ENCODE measurements around the gene MBOAT2. TPM values are rescaled to one million over a fixed set of nuclear protein-coding genes. Genes with fewer than 3 reads are reported as not detected.

The MBOAT2 gene
- total RNA-seq, 2 donors from 2014 or later, result 14.4 to 16.8 TPM

DNA sequence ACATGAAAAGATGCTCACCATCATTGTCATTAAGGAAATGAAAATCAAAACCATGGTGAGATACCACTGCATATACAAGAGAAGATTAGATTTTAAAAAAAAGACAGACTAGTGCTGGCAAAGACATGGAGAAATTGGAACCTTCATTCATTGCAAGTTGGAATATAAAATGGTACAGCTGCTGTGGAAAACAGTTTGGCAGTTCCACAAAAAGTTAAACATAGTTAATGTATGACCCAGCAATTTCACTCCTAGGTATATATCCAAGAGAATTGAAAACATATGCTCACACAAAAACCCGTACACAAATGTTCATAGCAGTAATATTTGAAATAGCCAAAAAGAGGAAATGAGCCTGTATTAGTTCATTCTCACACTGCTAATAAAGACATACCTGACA, 33.7 kb upstream of the MBOAT2 start:
- H3K27me3 ChIP-seq (replicated peaks; ENCODE audit: insufficient read depth), result no peaks in the 10 kb centered on the region
- no peak overlapping the region for H3K27ac ChIP-seq
- no peaks in the 10 kb centered on the region for H3K36me3 ChIP-seq
- no peak overlapping the region for H3K4me3 ChIP-seq
- H3K4me1 ChIP-seq (ENCODE audit: control insufficient read depth in 1 of 2, low read depth in 2 of 2), result no peaks in the 10 kb centered on the region
- ATAC-seq (ENCODE audit: insufficient number of reproducible peaks, low FRiP score, low read depth) (no peak), DNase-seq (ENCODE audit: low spot score) (no peak)
- TF ChIP-seq, protein P1, sequence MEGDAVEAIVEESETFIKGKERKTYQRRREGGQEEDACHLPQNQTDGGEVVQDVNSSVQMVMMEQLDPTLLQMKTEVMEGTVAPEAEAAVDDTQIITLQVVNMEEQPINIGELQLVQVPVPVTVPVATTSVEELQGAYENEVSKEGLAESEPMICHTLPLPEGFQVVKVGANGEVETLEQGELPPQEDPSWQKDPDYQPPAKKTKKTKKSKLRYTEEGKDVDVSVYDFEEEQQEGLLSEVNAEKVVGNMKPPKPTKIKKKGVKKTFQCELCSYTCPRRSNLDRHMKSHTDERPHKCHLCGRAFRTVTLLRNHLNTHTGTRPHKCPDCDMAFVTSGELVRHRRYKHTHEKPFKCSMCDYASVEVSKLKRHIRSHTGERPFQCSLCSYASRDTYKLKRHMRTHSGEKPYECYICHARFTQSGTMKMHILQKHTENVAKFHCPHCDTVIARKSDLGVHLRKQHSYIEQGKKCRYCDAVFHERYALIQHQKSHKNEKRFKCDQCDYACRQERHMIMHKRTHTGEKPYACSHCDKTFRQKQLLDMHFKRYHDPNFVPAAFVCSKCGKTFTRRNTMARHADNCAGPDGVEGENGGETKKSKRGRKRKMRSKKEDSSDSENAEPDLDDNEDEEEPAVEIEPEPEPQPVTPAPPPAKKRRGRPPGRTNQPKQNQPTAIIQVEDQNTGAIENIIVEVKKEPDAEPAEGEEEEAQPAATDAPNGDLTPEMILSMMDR (IDR thresholded peaks at IDR 0.05), result no peak
- H3K9me3 ChIP-seq, result peaks cover 5% of the 10 kb centered on the region

DNA sequence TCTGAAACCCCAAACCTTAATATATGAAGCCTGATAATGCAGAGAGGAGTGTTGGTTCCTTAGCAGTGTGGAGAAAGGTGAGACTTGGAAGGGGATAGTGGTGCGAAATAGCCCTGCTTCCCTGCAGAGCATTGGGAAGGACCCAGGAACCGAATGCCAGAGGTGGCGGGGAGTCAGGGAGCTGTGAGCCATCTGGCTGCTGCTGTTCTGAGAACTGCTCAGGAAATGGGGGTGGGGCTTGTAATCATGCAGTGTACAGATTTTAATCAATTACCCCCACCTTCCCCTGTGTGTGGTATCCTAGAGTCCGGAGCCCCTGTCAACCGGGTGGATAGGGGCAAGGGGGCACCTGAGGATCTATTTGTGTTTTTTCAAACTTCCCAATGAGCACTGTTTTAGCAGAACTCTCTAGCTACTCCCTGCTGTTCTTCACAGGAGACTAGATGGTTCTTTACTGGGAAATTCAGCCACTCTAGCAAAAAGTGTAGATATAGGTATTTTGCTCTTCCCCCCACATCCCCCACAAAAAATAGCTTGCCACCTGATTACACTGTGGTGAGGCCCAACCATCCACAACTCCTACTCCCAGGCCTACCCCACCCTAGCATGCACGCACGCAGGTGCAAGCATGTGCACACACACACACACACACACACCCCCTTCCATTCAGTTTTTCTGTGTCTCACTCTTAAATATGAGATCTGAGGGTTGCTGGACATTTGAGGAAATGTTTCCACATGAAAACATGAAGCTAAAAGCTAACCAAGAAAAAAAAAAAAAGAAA, 30.1 kb upstream of the MBOAT2 start:
- DNase-seq (ENCODE audit: low spot score), result no peak
- no peak overlapping the region for H3K4me3 ChIP-seq

DNA sequence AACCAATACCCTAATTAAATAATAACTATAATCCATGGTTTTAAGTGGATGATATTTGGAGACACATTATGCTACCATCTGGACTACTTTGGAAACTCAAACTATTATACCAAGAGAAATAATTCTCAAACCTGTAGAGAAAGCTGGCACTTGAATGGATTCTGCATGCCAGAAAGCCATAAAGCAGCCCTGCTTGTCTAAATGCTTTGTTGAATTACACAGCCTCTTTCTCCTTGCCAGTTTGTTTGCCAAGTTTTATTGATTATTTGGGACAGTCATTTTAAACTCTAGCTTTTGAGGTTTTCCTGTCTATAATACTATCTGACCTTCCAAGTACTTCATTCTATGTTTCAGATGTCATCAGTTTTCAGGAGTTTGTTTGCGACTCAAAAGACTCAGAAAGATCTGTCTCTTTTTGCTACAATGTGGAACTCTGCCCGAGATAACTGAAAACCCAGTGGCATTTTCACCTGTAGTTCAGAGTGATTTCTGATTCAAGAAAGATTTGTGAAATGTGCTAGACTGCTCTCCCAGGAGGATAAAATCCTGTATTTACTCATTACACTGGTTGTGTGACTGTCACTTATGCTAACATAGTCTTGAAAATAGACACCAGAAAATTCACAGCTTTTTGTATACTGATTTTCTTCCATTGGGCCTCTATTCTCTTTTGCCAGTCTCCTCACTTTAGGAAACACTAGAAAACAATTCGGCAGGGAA, 29.2 kb upstream of the MBOAT2 start:
- H3K9me3 ChIP-seq, result no peaks in the 10 kb centered on the region
- H3K27ac ChIP-seq, result no peak overlapping the region
- H3K4me1 ChIP-seq (ENCODE audit: control insufficient read depth in 1 of 2, low read depth in 2 of 2), result no peaks in the 10 kb centered on the region
- no peak overlapping the region for H3K4me3 ChIP-seq
- no peaks in the 10 kb centered on the region for H3K36me3 ChIP-seq
- no peak for ATAC-seq (ENCODE audit: insufficient number of reproducible peaks, low FRiP score, low read depth)
- DNase-seq (ENCODE audit: low spot score), result no peak
- no peaks in the 10 kb centered on the region for H3K27me3 ChIP-seq (replicated peaks; ENCODE audit: insufficient read depth)
- TF ChIP-seq, protein P1 (IDR thresholded peaks at IDR 0.05), result no peak

More for the DNA sequence above, 30.1 kb upstream of the MBOAT2 start:
- peaks cover 5% of the 10 kb centered on the region for H3K9me3 ChIP-seq
- no peak for ATAC-seq (ENCODE audit: insufficient number of reproducible peaks, low FRiP score, low read depth)
- TF ChIP-seq, protein P1 (IDR thresholded peaks at IDR 0.05), result no peak
- no peaks in the 10 kb centered on the region for H3K4me1 ChIP-seq (ENCODE audit: control insufficient read depth in 1 of 2, low read depth in 2 of 2)
- H3K36me3 ChIP-seq, result no peaks in the 10 kb centered on the region
- H3K27ac ChIP-seq, result no peak overlapping the region
- no peaks in the 10 kb centered on the region for H3K27me3 ChIP-seq (replicated peaks; ENCODE audit: insufficient read depth)

DNA sequence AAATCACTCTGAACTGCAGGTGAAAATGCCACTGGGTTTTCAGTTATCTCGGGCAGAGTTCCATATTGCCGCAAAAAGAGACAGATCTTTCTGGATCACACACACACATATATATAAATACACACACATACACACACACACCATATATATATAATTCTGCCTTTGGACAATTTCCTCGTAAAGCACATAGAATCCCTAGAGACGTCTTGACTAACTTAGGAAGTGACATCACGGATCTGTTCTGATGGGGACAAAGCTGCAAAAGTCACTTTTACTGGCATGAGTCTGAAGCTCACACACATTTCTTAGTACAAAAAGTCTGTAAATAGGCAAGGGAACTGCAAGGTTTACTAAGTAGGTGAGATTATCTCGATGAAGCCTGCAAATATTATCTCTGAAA, 28.6 kb upstream of the MBOAT2 start:
- ATAC-seq (ENCODE audit: insufficient number of reproducible peaks, low FRiP score, low read depth) (no peak), DNase-seq (ENCODE audit: low spot score) (no peak)
- Histone ChIP-seq H3K9me3 (no peaks in the 10 kb centered on the region), H3K4me1 (ENCODE audit: control insufficient read depth in 1 of 2, low read depth in 2 of 2) (no peaks in the 10 kb centered on the region), H3K27me3 (replicated peaks; ENCODE audit: insufficient read depth) (no peaks in the 10 kb centered on the region), H3K36me3 (no peaks in the 10 kb centered on the region), H3K27ac (no peak overlapping the region), H3K4me3 (no peak overlapping the region)
- TF ChIP-seq, protein P1 (IDR thresholded peaks at IDR 0.05), result no peak

DNA sequence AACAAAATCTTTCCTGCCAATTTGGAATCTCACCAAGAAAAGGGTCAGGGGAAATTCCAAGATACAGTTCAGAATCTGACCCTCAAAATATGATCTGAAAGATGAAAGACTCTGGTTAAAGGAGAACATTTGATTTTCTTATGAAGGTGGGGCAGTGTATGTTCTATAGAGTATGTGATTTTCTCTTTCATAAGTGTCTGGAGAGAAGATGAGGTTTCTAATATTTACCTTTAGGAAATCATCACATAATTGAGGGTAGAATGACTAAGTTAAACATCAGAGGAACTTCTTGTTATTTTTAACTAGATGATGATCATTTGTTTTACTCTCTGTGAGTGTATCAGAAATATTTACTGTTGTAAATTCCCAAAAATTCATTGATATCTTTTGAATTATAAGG, 27.8 kb upstream of the MBOAT2 start:
- no peak for DNase-seq (ENCODE audit: low spot score)
- Histone ChIP-seq H3K27me3 (replicated peaks; ENCODE audit: insufficient read depth) (no peaks in the 10 kb centered on the region), H3K4me1 (ENCODE audit: control insufficient read depth in 1 of 2, low read depth in 2 of 2) (no peaks in the 10 kb centered on the region), H3K36me3 (no peaks in the 10 kb centered on the region), H3K27ac (no peak overlapping the region), H3K4me3 (no peak overlapping the region), H3K9me3 (no peaks in the 10 kb centered on the region)
- TF ChIP-seq, protein P1 (IDR thresholded peaks at IDR 0.05), result no peak
- no peak for ATAC-seq (ENCODE audit: insufficient number of reproducible peaks, low FRiP score, low read depth)
